HG02938 (cell line): ENCODE data around the gene RLN1.
A peak's percentile ranks its signal among the peaks of the same experiment; 100 is the strongest.
"Not testable (repeated sequence)": the region's sequence is repeated elsewhere in the genome, so short reads cannot be mapped to it uniquely, and the experiment has no call there.

Experiments
- ATAC-seq: cut with Tn5 transposase; IDR thresholded peaks from one replicate; pipeline ENCODE4 v1.9.1; 2021; ENCODE audit warnings: mild to moderate bottlenecking, moderate library complexity; ENCODE audit not compliant: unreplicated experiment

The RLN1 gene

GRCh38 chr9:5338992-5339981 lies at the start of gene RLN1:
Gene RLN1, minus strand, starts transcription at chr9:5339876. Its CDS starts 130 bp downstream, at chr9:5339746.
- ATAC-seq, result peak; percentile 99

GRCh38 chr9:5389109-5389732 lies 49.5 kb upstream of the RLN1 start:
- ATAC-seq, result peak; percentile 64

- ATAC-seq, result no peak
Measured at GRCh38 chr9:5388026-5388819, 48.5 kb upstream of the RLN1 start.

GRCh38 chr9:5384436-5384835 lies 44.8 kb upstream of the RLN1 start:
- no peak for ATAC-seq

GRCh38 chr9:5382479-5382878 lies 42.8 kb upstream of the RLN1 start:
- no peak for ATAC-seq

- no peak for ATAC-seq
Measured at GRCh38 chr9:5375790-5376477, 36.3 kb upstream of the RLN1 start.

GRCh38 chr9:5375091-5375490 lies 35.4 kb upstream of the RLN1 start:
- ATAC-seq, result no peak

GRCh38 chr9:5364294-5365024 lies 24.8 kb upstream of the RLN1 start:
- peak; percentile 89 for ATAC-seq

- no peak for ATAC-seq
Measured at GRCh38 chr9:5361326-5362010, 21.8 kb upstream of the RLN1 start.

- ATAC-seq, result no peak
Measured at GRCh38 chr9:5360341-5360740, 20.7 kb upstream of the RLN1 start.

- no peak for ATAC-seq
Measured at GRCh38 chr9:5357431-5358105, 17.9 kb upstream of the RLN1 start.

GRCh38 chr9:5355817-5356216 lies 16.1 kb upstream of the RLN1 start:
- ATAC-seq, result no peak

- ATAC-seq, result no peak
Measured at GRCh38 chr9:5355226-5355625, 15.6 kb upstream of the RLN1 start.

GRCh38 chr9:5354184-5354583 lies 14.5 kb upstream of the RLN1 start:
- no peak for ATAC-seq

- ATAC-seq, result no peak
Measured at GRCh38 chr9:5352637-5353248, 13.1 kb upstream of the RLN1 start.

- ATAC-seq, result no peak
Measured at GRCh38 chr9:5336688-5337087, 3.0 kb downstream of the RLN1 start.

GRCh38 chr9:5331276-5331675 lies 8.4 kb downstream of the RLN1 start:
- ATAC-seq, result not testable (repeated sequence)

GRCh38 chr9:5326893-5327548 lies 12.7 kb downstream of the RLN1 start:
- no peak for ATAC-seq
